Measurements from ENCODE around the gene MCOLN1. TPM values are rescaled to one million over a fixed set of nuclear protein-coding genes. Genes with fewer than 3 reads are reported as not detected.

MCOLN1 gene
- total RNA-seq, 4 donors from 2014 or later: 9.1 to 25.0 (median 14.5) TPM

- no peaks in the 10 kb centered on the region for H3K27me3 ChIP-seq
- no peaks in the 10 kb centered on the region for H3K9me3 ChIP-seq
- H3K4me1 ChIP-seq: no peaks in the 10 kb centered on the region
- H3K4me3 ChIP-seq (replicated peaks in 1 of 3): no peak overlapping the region
- intact Hi-C loops (cut with DNase I): no loop called here
- H3K36me3 ChIP-seq: peaks cover 33 to 34% of the 10 kb centered on the region in 2 donors
- WGBS, 2 donors: 93 to 97% methylated on average over 8 of the region's 8 CpGs
- TF ChIP-seq CTCF (IDR thresholded peaks at IDR 0.05): no peak
- no peak for TF ChIP-seq POLR2A (IDR thresholded peaks at IDR 0.05)
- no peak overlapping the region for H3K27ac ChIP-seq
- no peak for DNase-seq
These were observed 22.9 kb downstream of the MCOLN1 start for GRCh38 chr19:7545300-7545699.

- TF ChIP-seq CTCF (IDR thresholded peaks at IDR 0.05): no peak
- TF ChIP-seq POLR2A (IDR thresholded peaks at IDR 0.05): no peak
- Histone ChIP-seq H3K4me3 (replicated peaks in 1 of 3) (no peak overlapping the region), H3K4me1 (no peaks in the 10 kb centered on the region), H3K9me3 (no peaks in the 10 kb centered on the region), H3K27me3 (no peaks in the 10 kb centered on the region), H3K27ac (no peak overlapping the region), H3K36me3 (peaks cover 30 to 31% of the 10 kb centered on the region in 2 donors)
- DNase-seq: no peak
- intact Hi-C loops (cut with DNase I): no loop called here
- 74 to 78% methylated on average over 1 of the region's 1 CpG for WGBS, 2 donors
These were observed 23.5 kb downstream of the MCOLN1 start for GRCh38 chr19:7545904-7546303.

- DNase-seq: no peak
- TF ChIP-seq POLR2A (IDR thresholded peaks at IDR 0.05) (no peak), CTCF (IDR thresholded peaks at IDR 0.05) (no peak)
- no peak overlapping the region for H3K4me3 ChIP-seq (replicated peaks in 1 of 3)
- intact Hi-C loops (cut with DNase I): no loop called here
- no peak overlapping the region for H3K27ac ChIP-seq
- H3K36me3 ChIP-seq: peaks cover 17 to 19% of the 10 kb centered on the region in 2 donors
- H3K4me1 ChIP-seq: no peaks in the 10 kb centered on the region
- no peaks in the 10 kb centered on the region for H3K27me3 ChIP-seq
- WGBS, 2 donors: 91 to 94% methylated on average over 3 of the region's 3 CpGs
- H3K9me3 ChIP-seq: no peaks in the 10 kb centered on the region
These were observed 24.7 kb downstream of the MCOLN1 start for GRCh38 chr19:7547159-7547558.

- no peak overlapping the region for H3K27ac ChIP-seq
- no peaks in the 10 kb centered on the region for H3K9me3 ChIP-seq
- H3K27me3 ChIP-seq: no peaks in the 10 kb centered on the region
- WGBS, 2 donors: 95 to 96% methylated on average over 32 to 36 of the region's 36 CpGs
- peaks cover 10 to 14% of the 10 kb centered on the region in 2 donors for H3K36me3 ChIP-seq
- DNase-seq: no peak
- H3K4me1 ChIP-seq: no peaks in the 10 kb centered on the region
- intact Hi-C loops (cut with DNase I): no loop called here
- no peak overlapping the region for H3K4me3 ChIP-seq (replicated peaks in 1 of 3)
- TF ChIP-seq POLR2A (IDR thresholded peaks at IDR 0.05): no peak
- TF ChIP-seq CTCF (IDR thresholded peaks at IDR 0.05): no peak
These were observed 27.2 kb downstream of the MCOLN1 start for GRCh38 chr19:7549429-7550148.

GRCh38 chr19:7550169-7550770, 27.8 kb downstream of the MCOLN1 start:
- no peak for TF ChIP-seq POLR2A (IDR thresholded peaks at IDR 0.05)
- Histone ChIP-seq H3K27me3 (no peaks in the 10 kb centered on the region), H3K4me1 (no peaks in the 10 kb centered on the region), H3K36me3 (peaks cover 15 to 19% of the 10 kb centered on the region in 2 donors), H3K4me3 (replicated peaks in 1 of 3) (no peak overlapping the region), H3K9me3 (no peaks in the 10 kb centered on the region), H3K27ac (no peak overlapping the region)
- intact Hi-C loops (cut with DNase I): no loop called here
- no peak for DNase-seq
- WGBS, 2 donors: 88 to 93% methylated on average over 13 to 34 of the region's 41 CpGs

Data from thyroid gland (tissue), 4 donors.